ENCODE measurements around the gene C19orf81. TPM values are rescaled to one million over a fixed set of nuclear protein-coding genes. Genes with fewer than 3 reads are reported as not detected.
A peak's percentile ranks its signal among the peaks of the same experiment; 100 is the strongest.
"Not testable (repeated sequence)": the region's sequence is repeated elsewhere in the genome, so short reads cannot be mapped to it uniquely, and the experiment has no call there.

The C19orf81 gene
- total RNA-seq, 4 donors from 2014 or later, result 1.1 TPM; not detected in 3

- Histone ChIP-seq H3K4me1 (peaks cover 0 to 12% (median 3%) of the 10 kb centered on the region in 4 donors), H3K36me3 (no peaks in the 10 kb centered on the region), H3K4me3 (no peak overlapping the region), H3K27me3 (peaks cover 0 to 79% (median 6%) of the 10 kb centered on the region in 4 donors), H3K27ac (replicated peaks in 1 of 4) (no peak overlapping the region), H3K9me3 (no peaks in the 10 kb centered on the region)
- WGBS, result 78% methylated on average over 4 of the region's 4 CpGs
- intact Hi-C loops (cut with DNase I), result no loop called here
- TF ChIP-seq CTCF (IDR thresholded peaks at IDR 0.05) (no peak), POLR2AphosphoS5 (IDR thresholded peaks at IDR 0.05) (no peak), EP300 (IDR thresholded peaks at IDR 0.05) (no peak), POLR2A (IDR thresholded peaks at IDR 0.05; ENCODE audit: low read depth) (no peak)
- no peak for DNase-seq (ENCODE audit: extremely low spot score)
Measured at GRCh38 chr19:50602935-50603334, 46.3 kb upstream of the C19orf81 start.

- H3K27ac ChIP-seq (replicated peaks in 1 of 4); intact Hi-C loops (cut with DNase I); H3K36me3 ChIP-seq; H3K4me3 ChIP-seq; DNase-seq (ENCODE audit: extremely low spot score); H3K9me3 ChIP-seq: not testable (repeated sequence)
- Histone ChIP-seq H3K4me1 (peaks cover 0 to 16% (median 6%) of the 10 kb centered on the region in 4 donors), H3K27me3 (peaks cover 0 to 77% (median 6%) of the 10 kb centered on the region in 4 donors)
- 45% methylated on average over 44 of the region's 56 CpGs for WGBS
Measured at GRCh38 chr19:50604264-50605073, 44.8 kb upstream of the C19orf81 start.

GRCh38 chr19:50606059-50606836, 43.0 kb upstream of the C19orf81 start:
- DNase-seq (ENCODE audit: extremely low spot score); H3K4me3 ChIP-seq; H3K36me3 ChIP-seq; H3K9me3 ChIP-seq; intact Hi-C loops (cut with DNase I); H3K27ac ChIP-seq (replicated peaks in 1 of 4): not testable (repeated sequence)
- WGBS, result 42% methylated on average over 40 of the region's 58 CpGs
- Histone ChIP-seq H3K4me1 (peaks cover 0 to 16% (median 6%) of the 10 kb centered on the region in 4 donors), H3K27me3 (peaks cover 0 to 67% (median 5%) of the 10 kb centered on the region in 4 donors)

- H3K4me3 ChIP-seq, result peak overlapping the region in 1 of 4 donors; percentile 12
- peaks cover 0 to 62% (median under 1%) of the 10 kb centered on the region in 4 donors for H3K27me3 ChIP-seq
- 67% methylated on average over 20 of the region's 20 CpGs for WGBS
- TF ChIP-seq POLR2AphosphoS5 (IDR thresholded peaks at IDR 0.05) (no peak), POLR2A (IDR thresholded peaks at IDR 0.05; ENCODE audit: low read depth) (no peak), EP300 (IDR thresholded peaks at IDR 0.05) (no peak), CTCF (IDR thresholded peaks at IDR 0.05) (no peak)
- no peak overlapping the region for H3K27ac ChIP-seq (replicated peaks in 1 of 4)
- H3K36me3 ChIP-seq, result no peaks in the 10 kb centered on the region
- H3K9me3 ChIP-seq, result no peaks in the 10 kb centered on the region
- peaks cover 0 to 16% (median 6%) of the 10 kb centered on the region in 4 donors for H3K4me1 ChIP-seq
- no peak for DNase-seq (ENCODE audit: extremely low spot score)
- intact Hi-C loops (cut with DNase I), result no loop called here
Measured at GRCh38 chr19:50607388-50607787, 41.9 kb upstream of the C19orf81 start.

- peaks cover 0 to 56% (median 0%) of the 10 kb centered on the region in 4 donors for H3K27me3 ChIP-seq
- WGBS, result 20% methylated on average over 44 of the region's 56 CpGs
- DNase-seq (ENCODE audit: extremely low spot score), result peak; percentile 92
- H3K9me3 ChIP-seq, result no peaks in the 10 kb centered on the region
- peaks cover 0 to 16% (median 6%) of the 10 kb centered on the region in 4 donors for H3K4me1 ChIP-seq
- intact Hi-C loops (cut with DNase I), result no loop called here
- no peaks in the 10 kb centered on the region for H3K36me3 ChIP-seq
- TF ChIP-seq CTCF (IDR thresholded peaks at IDR 0.05), result peak; percentile 9 to 28 (median 16)
- no peak for TF ChIP-seq POLR2A (IDR thresholded peaks at IDR 0.05; ENCODE audit: low read depth)
- no peak for TF ChIP-seq EP300 (IDR thresholded peaks at IDR 0.05)
- no peak overlapping the region for H3K27ac ChIP-seq (replicated peaks in 1 of 4)
- peak overlapping the region in 1 of 4 donors; percentile 12 for H3K4me3 ChIP-seq
Measured at GRCh38 chr19:50607874-50608785, 41.1 kb upstream of the C19orf81 start.

GRCh38 chr19:50612504-50613404, 36.5 kb upstream of the C19orf81 start:
- WGBS, result 74% methylated on average over 11 of the region's 11 CpGs
- H3K36me3 ChIP-seq; H3K9me3 ChIP-seq; H3K4me1 ChIP-seq; H3K4me3 ChIP-seq; H3K27ac ChIP-seq (replicated peaks in 1 of 4); DNase-seq (ENCODE audit: extremely low spot score); intact Hi-C loops (cut with DNase I): not testable (repeated sequence)
- peaks cover 0 to 28% (median 0%) of the 10 kb centered on the region in 4 donors for H3K27me3 ChIP-seq

- H3K4me1 ChIP-seq; H3K36me3 ChIP-seq; H3K27ac ChIP-seq (replicated peaks in 1 of 4); H3K4me3 ChIP-seq; H3K9me3 ChIP-seq; intact Hi-C loops (cut with DNase I); DNase-seq (ENCODE audit: extremely low spot score): not testable (repeated sequence)
- 88% methylated on average over 4 of the region's 5 CpGs for WGBS
- H3K27me3 ChIP-seq, result peaks cover 0 to 12% (median 0%) of the 10 kb centered on the region in 4 donors
Measured at GRCh38 chr19:50618379-50618778, 30.9 kb upstream of the C19orf81 start.

Measured in esophagus muscularis mucosa (tissue), 4 donors.